Upper lobe of left lung (tissue), 6 donors: ENCODE data around the gene TWNK. TPM values are rescaled to one million over a fixed set of nuclear protein-coding genes. Genes with fewer than 3 reads are reported as not detected.
"Not testable (repeated sequence)": the region's sequence is repeated elsewhere in the genome, so short reads cannot be mapped to it uniquely, and the experiment has no call there.

Experiments used
- ATAC-seq, 2 donors: fragments of 200-7000 bp; cut with Tn5 transposase; one replicate each; pipeline ENCODE4 v1.9.1; 2022; ENCODE audit warnings: mild to moderate bottlenecking in 2 of 2, moderate library complexity in 2 of 2; ENCODE audit not compliant: low FRiP score in 2 of 2
- DNase-seq, 2 donors: peaks; one replicate each; pipeline ENCODE4 v3.0.0-alpha.2; 2019 to 2020
- H3K27ac ChIP-seq, 4 donors: fragments of 200-600 bp; sonication (generic); one replicate each; pipeline ENCODE4 v1.5.1; 2016 to 2019
- H3K27me3 ChIP-seq, 4 donors: fragments of 200-600 bp; sonication (generic); one replicate each; pipeline ENCODE4 v1.5.1; 2017 to 2019
- H3K36me3 ChIP-seq, 4 donors: fragments of 200-600 bp; sonication (generic); one replicate each; pipeline ENCODE4 v1.5.1; 2016 to 2019
- H3K4me1 ChIP-seq, 4 donors: fragments of 200-600 bp; sonication (generic); one replicate each; pipeline ENCODE4 v1.5.1; 2018 to 2019
- H3K4me3 ChIP-seq, 4 donors: fragments of 200-600 bp; sonication (generic); one replicate each; pipeline ENCODE4 v1.5.1; 2017 to 2019; ENCODE audit warnings: mild to moderate bottlenecking in 2 of 4, moderate library complexity in 1 of 4
- H3K9me3 ChIP-seq, 4 donors: fragments of 200-600 bp; sonication (generic); one replicate each; pipeline ENCODE4 v1.5.1; 2018 to 2019
- EP300 ChIP-seq, 4 donors: sonication (generic); formaldehyde crosslinking; IDR thresholded peaks; one replicate each; pipeline ENCODE4 v1.5.1; 2017; ENCODE audit warnings: antibody characterized with exemption in 4 of 4, control low read depth in 2 of 4
- POLR2A ChIP-seq, 4 donors: fragments of 450-650 bp; IDR thresholded peaks; one replicate each; pipeline ENCODE4 v1.5.1; 2016 to 2017; ENCODE audit warnings: antibody characterized with exemption in 4 of 4, mild to moderate bottlenecking in 2 of 4
- POLR2AphosphoS5 ChIP-seq, 2 donors: sonication (generic); formaldehyde crosslinking; IDR thresholded peaks; one replicate each; pipeline ENCODE4 v1.5.1; 2017; ENCODE audit warnings: antibody characterized with exemption in 2 of 2
- WGBS, 2 donors: methylation state at CpG; one replicate each; pipeline ENCODE4 v1.1.5; 2017 to 2018; 5-methylcytosine and 5-hydroxymethylcytosine counted together
- total RNA-seq, 6 donors: library from RNA; depleted of rRNA in 4 of 6; stranded (reverse); fragments of >200 nt in 4 of 6; gene quantifications; one replicate each; pipeline versions ENCODE4 v1.1.0 to v1.2.1, GENCODE V29; 2016 to 2021
- TF ChIP-seq, protein P1 (sequence below), 6 experiments: fragments of 450-650 bp in 4 of 6; fragments of 200-600 bp in 2 of 6; sonication (generic) in 2 of 6; IDR thresholded peaks; one replicate each; pipeline ENCODE4 v1.5.1; 2016 to 2019; ENCODE audit warnings: antibody characterized with exemption in 6 of 6
- donor health status: DM: no; HTN: no; CAD: no; lungs with moderate emphysema.
- donor health status: DM: no; HTN: yes; CAD: no; lungs with severe emphysema.

Gene TWNK
- total RNA-seq, 6 donors from 2014 or later: 2.6 to 9.1 (median 5.8) TPM

DNA sequence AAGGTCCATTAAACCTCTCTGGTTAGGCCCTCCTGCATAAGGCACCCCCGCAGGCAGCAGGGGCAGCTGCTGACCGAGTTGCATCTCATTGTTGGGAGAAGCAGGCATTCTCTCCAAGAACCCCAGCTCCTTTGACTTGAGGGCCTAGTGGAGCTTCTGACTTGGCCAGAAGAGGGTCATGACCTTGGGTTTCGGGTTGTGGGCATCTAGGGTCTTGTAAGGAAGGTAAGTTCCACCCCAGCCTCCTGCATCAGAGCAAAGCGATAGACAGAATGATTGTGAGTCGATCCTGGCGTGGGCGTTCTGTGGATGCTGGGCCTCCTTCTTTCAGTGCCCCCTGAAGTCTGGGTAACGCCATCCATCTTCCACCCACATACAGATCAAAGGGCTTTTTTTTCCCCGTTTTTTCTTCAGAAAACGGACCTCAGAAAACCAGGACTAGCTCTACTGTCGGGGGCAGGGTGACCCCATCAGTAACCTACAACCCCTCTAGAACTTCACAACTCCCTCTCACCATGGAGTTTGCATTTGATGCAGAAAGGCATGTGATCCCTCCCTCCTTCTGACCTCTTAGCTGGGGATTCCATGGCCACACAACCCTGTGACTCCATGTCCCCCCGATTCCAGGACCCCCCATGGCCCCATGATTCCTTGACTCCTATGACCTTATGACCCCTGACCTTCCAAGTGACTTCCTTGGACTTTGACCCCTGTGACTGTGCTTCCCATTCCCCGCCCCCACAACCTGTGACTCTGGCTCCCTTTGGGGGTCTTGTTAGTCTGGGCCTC lies 15.0 kb upstream of the TWNK start:
- no peak overlapping the region for H3K27ac ChIP-seq
- TF ChIP-seq POLR2A (IDR thresholded peaks at IDR 0.05) (no peak), EP300 (IDR thresholded peaks at IDR 0.05) (no peak), POLR2AphosphoS5 (IDR thresholded peaks at IDR 0.05) (no peak)
- ATAC-seq (no peak), DNase-seq (no peak)
- no peaks in the 10 kb centered on the region for H3K27me3 ChIP-seq
- H3K9me3 ChIP-seq: no peaks in the 10 kb centered on the region
- WGBS, 2 donors: 78 to 82% methylated on average over 13 of the region's 13 CpGs
- peaks cover 0 to under 1% (median 0%) of the 10 kb centered on the region in 4 donors for H3K36me3 ChIP-seq
- peaks cover 4 to 24% (median 16%) of the 10 kb centered on the region in 4 donors for H3K4me1 ChIP-seq
- H3K4me3 ChIP-seq: no peak overlapping the region

- WGBS, 2 donors: 85 to 88% methylated on average over 5 of the region's 6 CpGs
- no peaks in the 10 kb centered on the region for H3K9me3 ChIP-seq
- no peaks in the 10 kb centered on the region for H3K27me3 ChIP-seq
- no peak for ATAC-seq
- peaks cover 0 to 7% (median 0%) of the 10 kb centered on the region in 4 donors for H3K36me3 ChIP-seq
- TF ChIP-seq POLR2AphosphoS5 (IDR thresholded peaks at IDR 0.05) (no peak), POLR2A (IDR thresholded peaks at IDR 0.05) (no peak), EP300 (IDR thresholded peaks at IDR 0.05) (no peak)
- TF ChIP-seq, protein P1, sequence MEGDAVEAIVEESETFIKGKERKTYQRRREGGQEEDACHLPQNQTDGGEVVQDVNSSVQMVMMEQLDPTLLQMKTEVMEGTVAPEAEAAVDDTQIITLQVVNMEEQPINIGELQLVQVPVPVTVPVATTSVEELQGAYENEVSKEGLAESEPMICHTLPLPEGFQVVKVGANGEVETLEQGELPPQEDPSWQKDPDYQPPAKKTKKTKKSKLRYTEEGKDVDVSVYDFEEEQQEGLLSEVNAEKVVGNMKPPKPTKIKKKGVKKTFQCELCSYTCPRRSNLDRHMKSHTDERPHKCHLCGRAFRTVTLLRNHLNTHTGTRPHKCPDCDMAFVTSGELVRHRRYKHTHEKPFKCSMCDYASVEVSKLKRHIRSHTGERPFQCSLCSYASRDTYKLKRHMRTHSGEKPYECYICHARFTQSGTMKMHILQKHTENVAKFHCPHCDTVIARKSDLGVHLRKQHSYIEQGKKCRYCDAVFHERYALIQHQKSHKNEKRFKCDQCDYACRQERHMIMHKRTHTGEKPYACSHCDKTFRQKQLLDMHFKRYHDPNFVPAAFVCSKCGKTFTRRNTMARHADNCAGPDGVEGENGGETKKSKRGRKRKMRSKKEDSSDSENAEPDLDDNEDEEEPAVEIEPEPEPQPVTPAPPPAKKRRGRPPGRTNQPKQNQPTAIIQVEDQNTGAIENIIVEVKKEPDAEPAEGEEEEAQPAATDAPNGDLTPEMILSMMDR (IDR thresholded peaks at IDR 0.05): no peak
- H3K4me3 ChIP-seq: no peak overlapping the region
- DNase-seq: no peak
- no peak overlapping the region for H3K27ac ChIP-seq
- H3K4me1 ChIP-seq: peaks cover 4 to 24% (median 16%) of the 10 kb centered on the region in 4 donors
Measured at GRCh38 chr10:100972904-100973535, 14.3 kb upstream of the TWNK start.

GRCh38 chr10:100975397-100975796 lies 11.9 kb upstream of the TWNK start:
- H3K4me3 ChIP-seq, H3K27ac ChIP-seq, H3K27me3 ChIP-seq, H3K4me1 ChIP-seq, H3K9me3 ChIP-seq, ATAC-seq, DNase-seq: not testable (repeated sequence)
- 87 to 90% methylated on average over 8 of the region's 8 CpGs for WGBS, 2 donors
- H3K36me3 ChIP-seq: peaks cover 0 to 28% (median 12%) of the 10 kb centered on the region in 4 donors

- Histone ChIP-seq H3K4me3 (no peak overlapping the region), H3K27me3 (no peaks in the 10 kb centered on the region), H3K27ac (no peak overlapping the region), H3K9me3 (no peaks in the 10 kb centered on the region), H3K36me3 (peaks cover 0 to 42% (median 19%) of the 10 kb centered on the region in 4 donors), H3K4me1 (no peaks in the 10 kb centered on the region)
- DNase-seq (no peak), ATAC-seq (no peak)
- TF ChIP-seq, protein P1 (IDR thresholded peaks at IDR 0.05): no peak
- TF ChIP-seq POLR2AphosphoS5 (IDR thresholded peaks at IDR 0.05): no peak
- TF ChIP-seq POLR2A (IDR thresholded peaks at IDR 0.05): no peak
- TF ChIP-seq EP300 (IDR thresholded peaks at IDR 0.05): no peak
- WGBS, 2 donors: 80 to 85% methylated on average over 3 of the region's 3 CpGs
Measured at GRCh38 chr10:100976906-100977305, 10.4 kb upstream of the TWNK start.

- ATAC-seq: no peak
- Histone ChIP-seq H3K27me3 (no peaks in the 10 kb centered on the region), H3K27ac (no peak overlapping the region), H3K36me3 (peaks cover 0 to 46% (median 22%) of the 10 kb centered on the region in 4 donors), H3K9me3 (no peaks in the 10 kb centered on the region), H3K4me1 (no peaks in the 10 kb centered on the region), H3K4me3 (no peak overlapping the region)
- DNase-seq: no peak
- TF ChIP-seq EP300 (IDR thresholded peaks at IDR 0.05) (no peak), POLR2AphosphoS5 (IDR thresholded peaks at IDR 0.05) (no peak), POLR2A (IDR thresholded peaks at IDR 0.05) (no peak)
- TF ChIP-seq, protein P1 (IDR thresholded peaks at IDR 0.05): no peak
- 87% methylated on average over 6 of the region's 6 CpGs for WGBS, 2 donors
Measured at GRCh38 chr10:100977436-100977835, 9.9 kb upstream of the TWNK start.
